ENCODE data around the gene SCN1B.

SCN1B gene

GRCh38 chr19:35074426-35075201 lies 44.3 kb downstream of the SCN1B start:
- DNase-seq (ENCODE audit: low spot score), result no peak

GRCh38 chr19:35075202-35076025 lies 45.1 kb downstream of the SCN1B start:
- DNase-seq (ENCODE audit: low spot score), result no peak

GRCh38 chr19:35076026-35076370 lies 45.7 kb downstream of the SCN1B start:
- no peak for DNase-seq (ENCODE audit: low spot score)

- DNase-seq (ENCODE audit: low spot score), result no peak
Observed at GRCh38 chr19:35076657-35077056, 46.4 kb downstream of the SCN1B start.

GRCh38 chr19:35077411-35078223 lies 47.3 kb downstream of the SCN1B start:
- DNase-seq (ENCODE audit: low spot score), result no peak

GRCh38 chr19:35079826-35080225 lies 49.6 kb downstream of the SCN1B start:
- DNase-seq (ENCODE audit: low spot score), result no peak

- DNase-seq (ENCODE audit: low spot score), result no peak
Observed at GRCh38 chr19:35080613-35081170, 50.4 kb downstream of the SCN1B start.

GRCh38 chr19:35081201-35081600 lies 50.9 kb downstream of the SCN1B start:
- DNase-seq (ENCODE audit: low spot score), result no peak

GRCh38 chr19:35083691-35084508 lies 53.6 kb downstream of the SCN1B start:
- no peak for DNase-seq (ENCODE audit: low spot score)

- DNase-seq (ENCODE audit: low spot score), result no peak
Observed at GRCh38 chr19:35084509-35084762, 54.2 kb downstream of the SCN1B start.

- no peak for DNase-seq (ENCODE audit: low spot score)
Observed at GRCh38 chr19:35085947-35086346, 55.7 kb downstream of the SCN1B start.

GRCh38 chr19:35086455-35086854 lies 56.2 kb downstream of the SCN1B start:
- no peak for DNase-seq (ENCODE audit: low spot score)

- DNase-seq (ENCODE audit: low spot score), result no peak
Observed at GRCh38 chr19:35087393-35087792, 57.1 kb downstream of the SCN1B start.

- DNase-seq (ENCODE audit: low spot score), result no peak
Observed at GRCh38 chr19:35088131-35088913, 58.1 kb downstream of the SCN1B start.

- DNase-seq (ENCODE audit: low spot score), result no peak
Observed at GRCh38 chr19:35089554-35089953, 59.3 kb downstream of the SCN1B start.
